GM18861 (cell line): Measurements from ENCODE around the gene ZFPL1.

ENCODE experiments used
- ATAC-seq: cut with Tn5 transposase; IDR thresholded peaks from one replicate; pipeline ENCODE4 v1.9.1; 2021; ENCODE audit not compliant: unreplicated experiment

Gene ZFPL1

DNA sequence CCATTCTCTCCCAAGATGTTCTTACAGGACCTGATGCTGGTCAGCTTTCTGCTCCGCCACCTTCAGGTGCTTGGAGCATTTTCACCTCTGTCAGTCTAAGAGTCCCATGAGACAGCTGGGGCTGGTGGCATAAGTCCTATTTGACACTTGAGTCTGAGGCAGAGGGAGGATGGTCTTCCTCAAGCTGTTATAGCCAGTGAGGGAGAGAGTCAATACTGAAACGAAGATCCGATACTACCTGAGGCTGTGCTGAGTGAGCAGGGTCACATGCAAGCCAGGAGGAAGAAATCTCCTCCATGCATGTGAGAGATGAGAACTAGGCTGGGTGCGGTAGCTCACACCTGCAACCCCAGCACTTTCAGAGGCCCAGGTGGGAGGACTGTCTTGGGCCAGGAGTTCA is 5.6 kb downstream of the ZFPL1 start:
- ATAC-seq: no peak

DNA sequence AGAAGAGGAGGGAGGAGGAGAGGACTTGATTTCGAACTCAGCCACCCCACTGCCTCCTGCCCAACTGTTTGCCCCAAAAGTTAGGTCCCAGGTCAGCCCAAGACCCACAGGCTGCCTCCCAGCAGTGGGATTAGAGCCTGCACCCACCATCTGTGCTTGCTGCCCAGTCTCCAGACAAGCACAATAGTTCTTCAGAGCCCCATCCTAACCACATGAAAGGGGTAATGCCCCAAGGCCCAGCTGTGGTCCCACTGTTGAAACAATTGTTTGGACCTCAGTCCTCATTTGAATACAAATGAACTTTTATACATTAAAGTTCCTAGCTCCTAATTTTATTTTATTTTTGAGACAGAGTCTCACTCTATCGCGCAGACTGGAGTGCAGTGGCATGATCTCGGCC is 6.6 kb downstream of the ZFPL1 start:
- ATAC-seq: no peak

GRCh38 chr11:65095427-65095826 is 11.4 kb downstream of the ZFPL1 start:
- no peak for ATAC-seq

GRCh38 chr11:65095974-65096806 is 12.2 kb downstream of the ZFPL1 start, which contains the start of gene VPS51:
Gene VPS51, plus strand, starts transcription at chr11:65096214. Its CDS starts 37 bp downstream, at chr11:65096251.
- ATAC-seq: peak; percentile 74

- no peak for ATAC-seq
These were observed 12.9 kb downstream of the ZFPL1 start for GRCh38 chr11:65096926-65097325.

DNA sequence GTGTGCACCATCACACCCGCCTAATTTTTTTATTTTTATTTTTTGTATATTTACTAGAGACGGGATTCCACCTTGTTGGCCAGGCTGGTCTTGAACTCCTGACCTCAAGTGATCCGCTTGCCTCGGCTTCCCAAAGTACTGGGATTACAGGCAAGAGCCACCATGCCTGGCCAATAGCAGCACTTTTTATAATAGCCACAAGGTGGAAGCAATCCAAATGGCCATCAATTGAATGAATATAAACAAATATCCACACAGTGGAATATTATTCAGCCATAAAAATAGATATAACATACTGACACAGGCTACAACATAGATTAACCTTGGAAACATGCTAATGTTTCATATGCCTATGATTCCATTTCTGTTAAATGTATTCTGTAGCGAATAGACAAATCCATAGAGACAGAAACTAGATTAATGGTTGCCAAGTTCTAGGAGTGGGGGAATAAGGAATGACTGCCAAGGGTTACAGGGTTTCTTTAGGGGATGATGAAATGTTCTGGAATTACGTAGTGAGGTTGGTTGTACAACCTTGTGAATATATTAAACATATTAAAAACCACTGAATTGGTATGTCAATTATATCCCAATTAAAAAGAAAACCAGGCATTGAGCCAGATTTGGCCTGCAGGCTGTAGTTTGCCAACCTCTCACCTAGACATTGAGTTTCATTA is 16.8 kb downstream of the ZFPL1 start:
- ATAC-seq: no peak

- no peak for ATAC-seq
These were observed 18.4 kb downstream of the ZFPL1 start for GRCh38 chr11:65102142-65103095.

DNA sequence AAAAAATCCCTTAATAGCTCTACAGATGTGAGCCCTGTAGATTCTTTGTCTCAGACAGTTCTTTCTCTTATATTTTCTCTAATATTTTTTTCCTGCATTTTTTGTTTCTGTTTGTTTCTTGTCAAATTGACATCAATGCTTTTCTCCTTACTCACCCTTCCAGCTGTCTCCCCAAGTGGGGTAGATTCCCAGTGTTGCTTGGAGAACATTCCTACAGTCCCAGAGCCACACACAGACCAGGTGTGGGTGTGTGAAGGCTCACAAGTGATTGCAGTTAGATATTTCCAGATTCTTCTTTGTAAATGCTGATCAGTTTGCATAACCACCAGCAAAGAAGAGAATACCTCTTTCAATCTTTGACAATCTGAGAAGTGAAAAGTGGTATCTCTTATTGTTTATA is 19.5 kb downstream of the ZFPL1 start:
- no peak for ATAC-seq

GRCh38 chr11:65104628-65105027 is 20.6 kb downstream of the ZFPL1 start:
- ATAC-seq: no peak

GRCh38 chr11:65107078-65107477 is 23.1 kb downstream of the ZFPL1 start:
- no peak for ATAC-seq

DNA sequence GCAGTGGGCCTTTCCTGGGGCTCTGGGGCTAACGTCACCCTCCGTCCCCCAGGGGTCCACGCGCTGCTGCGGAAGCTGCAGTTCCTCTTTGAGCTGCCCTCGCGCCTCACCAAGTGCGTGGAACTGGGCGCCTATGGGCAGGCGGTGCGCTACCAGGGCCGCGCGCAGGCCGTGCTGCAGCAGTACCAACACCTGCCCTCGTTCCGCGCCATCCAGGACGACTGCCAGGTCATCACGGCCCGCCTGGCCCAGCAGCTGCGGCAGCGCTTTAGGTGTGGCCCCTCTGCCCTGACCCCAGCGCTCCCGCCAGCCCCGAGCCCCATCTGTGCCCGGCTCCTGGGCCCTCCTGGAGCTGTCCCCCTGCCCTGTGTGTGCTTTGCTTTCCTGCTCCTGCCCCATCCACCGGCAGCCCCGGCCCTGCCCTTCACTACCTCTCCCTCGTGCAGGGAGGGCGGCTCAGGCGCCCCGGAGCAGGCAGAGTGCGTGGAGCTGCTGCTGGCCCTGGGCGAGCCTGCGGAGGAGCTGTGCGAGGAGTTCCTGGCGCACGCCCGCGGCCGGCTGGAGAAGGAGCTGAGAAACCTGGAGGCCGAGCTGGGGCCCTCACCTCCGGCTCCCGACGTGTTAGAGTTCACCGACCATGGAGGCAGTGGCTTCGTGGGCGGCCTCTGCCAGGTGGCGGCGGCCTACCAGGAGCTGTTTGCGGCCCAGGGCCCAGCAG is 23.9 kb downstream of the ZFPL1 start:
- no peak for ATAC-seq

GRCh38 chr11:65108469-65109123 is 24.6 kb downstream of the ZFPL1 start:
- no peak for ATAC-seq

GRCh38 chr11:65109231-65110198 is 25.5 kb downstream of the ZFPL1 start:
- ATAC-seq: no peak

DNA sequence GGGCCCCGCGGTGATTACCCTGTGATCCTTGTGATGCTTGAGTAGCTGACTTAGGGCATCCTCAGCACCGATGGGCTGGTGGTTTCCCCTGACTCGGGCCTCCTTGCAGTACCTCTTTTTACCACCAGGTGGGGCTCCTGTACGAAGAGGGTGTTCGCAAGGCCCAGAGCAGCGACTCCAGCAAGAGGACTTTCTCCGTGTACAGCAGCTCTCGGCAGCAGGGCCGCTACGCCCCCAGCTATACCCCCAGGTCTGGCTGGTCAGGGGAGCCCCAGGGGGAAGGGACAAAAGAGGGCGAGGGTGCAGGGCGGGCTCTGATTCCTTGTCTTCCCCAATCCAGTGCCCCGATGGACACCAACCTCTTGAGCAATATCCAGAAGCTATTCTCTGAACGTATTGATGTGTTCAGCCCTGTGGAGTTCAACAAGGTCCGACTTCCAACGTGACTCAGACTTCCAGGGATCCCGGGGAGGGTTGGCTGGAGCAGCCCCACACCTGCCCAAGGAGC is 26.4 kb downstream of the ZFPL1 start:
- ATAC-seq: no peak

GRCh38 chr11:65111159-65111743 is 27.2 kb downstream of the ZFPL1 start:
- no peak for ATAC-seq

DNA sequence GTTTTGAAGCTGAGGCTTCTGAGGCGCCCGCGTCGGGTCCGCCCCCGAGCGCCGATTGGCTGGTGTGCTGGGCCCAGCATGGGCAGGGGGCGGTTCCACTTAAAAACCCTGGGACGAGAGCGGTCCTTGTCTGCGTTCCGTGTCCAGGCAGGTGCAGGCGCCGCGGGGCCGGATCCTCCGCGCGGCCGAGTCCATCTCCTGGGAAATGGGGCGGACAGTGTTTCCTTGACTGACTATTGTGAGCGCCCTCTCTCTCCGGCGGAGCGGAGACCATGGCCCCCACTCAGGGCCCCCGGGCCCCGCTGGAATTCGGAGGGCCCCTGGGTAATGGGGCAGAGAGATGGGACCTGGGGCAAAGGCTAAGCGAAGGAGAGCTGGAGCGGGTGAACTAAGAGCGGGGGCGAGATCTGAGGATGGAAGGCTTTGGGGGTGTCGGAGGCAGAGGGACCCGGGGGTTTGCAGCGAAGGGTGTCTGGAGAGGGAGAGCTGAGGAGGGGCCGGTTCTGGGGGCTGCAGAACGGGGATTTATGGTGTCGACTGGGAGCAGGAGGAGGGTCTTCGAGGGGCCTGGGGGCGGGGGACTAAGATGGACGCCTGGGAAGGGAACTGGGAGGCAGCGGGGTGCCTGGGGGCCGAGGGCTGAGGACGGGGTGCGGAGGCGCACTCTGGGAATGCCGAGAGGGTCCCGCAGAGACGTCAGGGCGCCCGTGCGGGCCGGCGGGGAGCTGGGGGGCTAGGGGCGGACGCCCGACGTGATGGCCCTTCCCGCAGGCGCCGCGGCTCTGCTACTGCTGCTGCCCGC is 27.9 kb downstream of the ZFPL1 start, which contains the start of gene TM7SF2:
Gene TM7SF2, plus strand, starts transcription at position 129 of the 802 bp plus-strand sequence. Its CDS starts 144 bp downstream, at position 273.
- ATAC-seq: peak; percentile 45
